Activated CD4-positive, alpha-beta memory T cell treated with anti-CD3 and anti-CD28 coated beads for 36 hours (primary cell): Measurements from ENCODE around the gene SDF2. TPM values are rescaled to one million over a fixed set of nuclear protein-coding genes. Genes with fewer than 3 reads are reported as not detected.

Experiments used
- CTCF ChIA-PET: fragments of 350-600 bp; sonication (Branson Sonifier 250); formaldehyde crosslinking; loops from one replicate; lab custom pipeline; 2021; ENCODE audit warnings: antibody characterized with exemption, inconsistent platforms; lab: Charles Lee
- POLR2A ChIA-PET: fragments of 350-600 bp; sonication (Branson Sonifier 250); formaldehyde crosslinking; loops from one replicate; lab custom pipeline; 2021; ENCODE audit warnings: antibody characterized with exemption; lab: Charles Lee
- DNase-seq: peaks from one replicate; pipeline ENCODE4 v3.0.0-alpha.2; 2020
- H3K27ac Mint-ChIP-seq: one replicate; pipeline ENCODE4 v1.8.0; 2021; ENCODE audit warnings: mixed read lengths
- H3K27me3 Mint-ChIP-seq: one replicate; pipeline ENCODE4 v1.8.0; 2021; ENCODE audit warnings: mixed read lengths
- H3K36me3 Mint-ChIP-seq: one replicate; pipeline ENCODE4 v1.8.0; 2021; ENCODE audit warnings: mixed read lengths
- H3K4me1 Mint-ChIP-seq: one replicate; pipeline ENCODE4 v1.8.0; 2021; ENCODE audit warnings: low read depth, mixed read lengths
- H3K4me3 Mint-ChIP-seq: one replicate; pipeline ENCODE4 v1.8.0; 2021; ENCODE audit warnings: mild to moderate bottlenecking, mixed read lengths
- H3K9me3 Mint-ChIP-seq: one replicate; pipeline ENCODE4 v1.8.0; 2021; ENCODE audit warnings: mixed read lengths
- intact Hi-C: fragments of 100-400 bp; cut with micrococcal nuclease; formaldehyde crosslinking; loops from one replicate; pipeline ENCODE4 v1.15.1; 2023
- total RNA-seq, 2 experiments: library from RNA; stranded (reverse); gene quantifications; one replicate each; pipeline ENCODE4 v1.2.3, GENCODE V29; 2021

The SDF2 gene
- total RNA-seq, 2 experiments from 2014 or later = 38.4 to 43.5 TPM

DNA sequence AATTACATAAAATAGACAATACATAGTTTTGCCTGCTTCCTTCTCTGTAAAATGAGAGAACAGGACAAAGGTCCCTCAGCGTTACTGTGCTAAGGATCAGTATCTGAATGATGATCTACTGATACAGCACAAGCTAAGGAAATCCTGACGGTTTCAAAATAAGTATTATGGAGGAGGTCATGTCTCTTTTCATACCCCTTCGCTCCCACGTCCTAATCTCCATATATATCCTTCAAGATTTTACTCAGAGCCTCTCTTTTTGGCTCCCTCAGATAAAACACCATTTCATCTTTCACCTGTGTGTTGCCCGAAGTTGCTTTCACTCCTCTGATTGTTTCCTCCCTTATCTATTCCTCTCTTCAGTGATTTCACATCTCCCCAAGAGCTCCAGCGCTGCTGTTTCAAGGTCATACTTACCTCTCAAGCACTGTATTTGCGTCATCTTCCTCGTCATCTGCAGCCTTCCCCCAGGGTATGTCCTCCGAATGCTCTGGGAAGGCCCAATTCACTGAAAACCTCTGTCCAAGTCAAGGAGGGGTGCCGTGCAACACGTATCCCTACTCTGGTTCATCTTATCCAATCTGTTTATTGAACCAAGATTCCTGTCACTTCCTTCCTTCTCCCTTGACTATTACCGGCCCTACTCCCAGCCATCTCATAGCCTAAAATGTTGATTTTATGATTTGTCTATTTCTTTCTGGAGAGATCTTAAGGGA, 15.5 kb downstream of the SDF2 start:
- intact Hi-C loops = loop anchor here (5.0 to 10.0 kb wide), 3 partner anchors 81 to 469 kb away; partner anchors contain the start of genes DHRS13, NEK8 and TLCD1
- CTCF ChIA-PET = interaction anchor here (0.8 to 8.0 kb wide), 22 partner anchors 9 to 469 kb away, joined by 3 to 94 read pairs (median 4); partner anchors contain the start of genes PROCA1, RPL23A, SDF2 and SPAG5
- no peaks in the 10 kb centered on the region for H3K27me3 Mint-ChIP-seq
- H3K4me1 Mint-ChIP-seq = peaks cover 36% of the 10 kb centered on the region
- no peaks in the 10 kb centered on the region for H3K9me3 Mint-ChIP-seq
- peak overlapping the region; percentile 86 for H3K27ac Mint-ChIP-seq
- H3K36me3 Mint-ChIP-seq = peaks cover 25% of the 10 kb centered on the region
- POLR2A ChIA-PET = interaction anchor here (1.3 to 4.3 kb wide), 6 partner anchors 16 to 82 kb away, joined by 3 to 32 read pairs (median 8); partner anchors contain the start of genes NEK8, PIGS, PROCA1 and RPL23A
- peak overlapping the region; percentile 83 for H3K4me3 Mint-ChIP-seq
- peak; percentile 24 for DNase-seq

DNA sequence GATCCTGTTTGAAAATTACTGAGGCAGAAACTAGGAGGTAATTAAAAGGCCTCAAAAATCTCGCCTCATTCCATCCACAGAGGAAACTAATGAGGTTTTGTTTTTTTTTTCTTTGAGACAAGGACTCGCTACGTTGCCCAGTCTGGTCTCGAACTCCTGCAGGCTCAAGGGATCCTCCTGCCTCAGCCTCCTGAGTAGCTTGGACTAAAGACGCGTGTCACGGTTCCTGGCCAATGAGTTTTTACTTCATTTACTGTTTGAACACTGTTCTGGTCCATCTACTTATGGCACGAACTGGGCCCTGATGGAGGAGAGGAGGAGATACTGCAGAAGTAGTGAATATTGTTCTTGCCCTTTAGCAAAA, 16.1 kb downstream of the SDF2 start:
- Mint-ChIP-seq H3K4me1 (peaks cover 37% of the 10 kb centered on the region), H3K27me3 (no peaks in the 10 kb centered on the region), H3K27ac (peak overlapping the region; percentile 86), H3K36me3 (peaks cover 30% of the 10 kb centered on the region), H3K4me3 (peak overlapping the region; percentile 83), H3K9me3 (no peaks in the 10 kb centered on the region)
- ChIA-PET POLR2A (interaction anchor here (0.7 to 4.3 kb wide), 13 partner anchors 11 to 166 kb away, joined by 3 to 32 read pairs (median 3); partner anchors contain the start of genes NEK8, PIGS, PROCA1 and RPL23A), CTCF (interaction anchor here (0.6 to 8.0 kb wide), 15 partner anchors 12 to 308 kb away, joined by 3 to 94 read pairs (median 4); partner anchors contain the start of genes PROCA1, RPL23A, RSKR and SDF2)
- intact Hi-C loops = loop anchor here (1.0 to 10.0 kb wide), 8 partner anchors 17 to 469 kb away; partner anchors contain the start of genes DHRS13, NEK8, PHF12 and PROCA1
- peak; percentile 28 for DNase-seq

DNA sequence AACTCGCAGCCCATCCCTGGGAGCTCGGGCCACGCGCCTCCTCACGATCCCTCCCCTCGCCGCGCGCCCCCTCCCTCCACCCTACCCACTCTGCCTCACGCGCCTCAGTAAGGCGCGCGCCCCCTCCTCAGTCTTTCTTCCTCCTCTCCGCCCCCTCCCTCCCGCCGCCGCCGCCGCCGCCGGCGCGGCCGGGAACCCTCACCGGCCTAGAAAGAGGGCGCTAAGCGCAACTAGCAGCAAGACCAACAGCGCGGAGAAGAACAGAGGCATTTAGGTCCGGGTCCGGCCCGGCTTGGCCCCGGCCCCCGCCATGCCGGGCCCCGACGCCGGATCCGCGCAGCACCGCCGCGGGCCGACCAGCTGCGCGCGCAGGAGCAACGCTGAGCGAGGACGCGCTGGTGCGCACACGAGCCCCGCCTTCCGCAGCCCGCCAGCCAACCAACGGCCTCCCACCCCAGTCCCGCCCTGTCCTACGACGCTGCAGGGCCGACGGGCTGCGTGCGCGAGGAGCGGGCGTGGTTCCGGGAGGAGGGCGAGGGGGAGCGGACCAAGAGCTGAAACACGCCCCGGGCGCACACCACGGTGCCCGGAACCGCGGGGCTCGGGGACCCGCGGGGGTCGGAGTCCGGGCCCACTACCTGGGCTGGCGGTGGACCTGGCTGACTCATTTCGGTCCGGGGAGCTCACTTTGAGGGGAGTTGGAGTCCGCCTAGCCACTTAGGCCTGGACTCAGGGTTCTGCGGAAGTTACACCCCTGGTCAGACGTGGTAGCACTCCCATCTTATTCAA, 16.7 kb downstream of the SDF2 start, which contains the start of gene BLTP2:
BLTP2 (minus strand) TSS at position 372 of the 789 bp plus-strand sequence; CDS start at position 270, 102 bp downstream.
- ChIA-PET CTCF (interaction anchor here (0.6 to 8.0 kb wide), 17 partner anchors 10 to 308 kb away, joined by 3 to 94 read pairs (median 5); partner anchors contain the start of genes PROCA1, RPL23A, RSKR and SDF2), POLR2A (interaction anchor here (0.7 to 4.3 kb wide), 15 partner anchors 12 to 253 kb away, joined by 3 to 32 read pairs (median 4); partner anchors contain the start of genes NEK8, PIGS, PROCA1 and RPL23A)
- Mint-ChIP-seq H3K4me3 (peak within 1 kb of the TSS; percentile 83), H3K36me3 (peaks cover 33% of the 10 kb centered on the region), H3K4me1 (peaks cover 40% of the 10 kb centered on the region), H3K27ac (peak within 1 kb of the TSS; percentile 86), H3K27me3 (no peaks in the 10 kb centered on the region), H3K9me3 (no peaks in the 10 kb centered on the region)
- peak; percentile 97 for DNase-seq
- intact Hi-C loops = loop anchor here (1.0 to 10.0 kb wide), 8 partner anchors 17 to 470 kb away; partner anchors contain the start of genes DHRS13, NEK8, PHF12 and PROCA1

DNA sequence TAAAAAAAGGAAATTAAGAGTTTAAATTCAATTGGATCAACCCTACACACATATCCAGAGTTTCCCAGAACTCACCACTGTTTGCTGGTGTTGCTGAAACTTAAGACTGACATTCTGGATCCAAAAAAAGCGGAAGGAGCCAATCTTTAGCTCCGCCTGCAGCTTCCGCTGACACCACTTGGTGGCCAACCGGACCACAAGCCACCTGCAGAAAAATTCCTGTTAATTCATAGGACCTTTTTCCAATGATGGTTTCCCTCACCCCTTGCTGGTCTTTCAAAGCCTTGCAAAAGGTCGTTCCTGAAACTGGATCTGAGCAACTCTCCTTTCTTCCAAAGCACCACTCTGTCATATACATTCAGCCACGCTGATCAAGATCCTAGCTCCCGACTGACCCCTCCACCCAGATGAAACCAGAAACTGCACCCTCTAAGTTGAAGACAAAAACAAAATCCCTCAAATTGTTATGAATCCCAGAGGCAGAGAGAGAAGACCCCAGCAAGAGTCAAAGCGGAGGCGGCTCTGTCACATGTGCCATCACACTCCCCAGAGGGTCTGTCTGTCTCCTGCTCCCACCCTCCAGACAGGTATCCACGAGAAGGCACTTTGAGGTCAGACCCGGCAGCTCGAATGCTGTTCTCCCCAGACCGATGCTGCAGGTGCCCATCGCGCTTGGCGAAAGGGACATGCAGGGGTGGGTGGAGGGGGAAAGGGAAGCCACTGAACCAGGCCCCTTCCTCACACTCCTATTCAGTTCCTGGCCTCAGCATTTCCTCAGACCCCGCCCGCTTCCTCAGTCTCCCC, 17.5 kb downstream of the SDF2 start:
- Mint-ChIP-seq H3K27me3 (no peaks in the 10 kb centered on the region), H3K4me1 (peaks cover 42% of the 10 kb centered on the region), H3K27ac (peak overlapping the region; percentile 86), H3K4me3 (peak overlapping the region; percentile 83), H3K9me3 (no peaks in the 10 kb centered on the region), H3K36me3 (peaks cover 40% of the 10 kb centered on the region)
- ChIA-PET CTCF (interaction anchor here (0.6 to 8.0 kb wide), 24 partner anchors 9 to 473 kb away, joined by 3 to 94 read pairs (median 4); partner anchors contain the start of genes PROCA1, RPL23A, RSKR and SDF2), POLR2A (interaction anchor here (1.0 to 4.3 kb wide), 11 partner anchors 18 to 286 kb away, joined by 3 to 32 read pairs (median 6); partner anchors contain the start of genes PIGS, PROCA1, RPL23A and SDF2)
- intact Hi-C loops = loop anchor here (2.0 to 10.0 kb wide), 5 partner anchors 33 to 471 kb away; partner anchors contain the start of genes DHRS13, PHF12 and PROCA1
- peak; percentile 53 for DNase-seq

DNA sequence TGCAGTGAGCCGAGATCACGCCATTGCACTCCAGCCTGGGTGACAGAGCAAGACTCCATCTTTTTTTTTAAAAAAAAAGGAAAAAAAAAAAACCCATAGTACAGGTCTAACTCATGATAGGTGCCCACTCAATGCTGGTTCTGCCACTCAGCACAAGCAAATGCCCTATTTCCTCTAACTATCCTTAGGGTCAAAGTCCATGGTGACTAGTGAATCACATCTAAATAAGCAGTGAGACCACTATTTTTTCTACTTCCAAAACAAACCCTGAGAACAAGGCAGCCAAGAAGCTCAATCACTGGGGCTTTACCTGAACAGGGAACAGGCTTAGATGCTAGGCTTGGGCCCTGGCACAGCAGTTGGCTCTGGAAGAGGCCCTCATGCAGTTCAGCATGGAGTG, 20.1 kb downstream of the SDF2 start:
- intact Hi-C loops = loop anchor here (10.0 kb wide), 2 partner anchors 263 to 473 kb away; partner anchors contain the start of gene DHRS13
- no peak for DNase-seq
- H3K9me3 Mint-ChIP-seq = no peaks in the 10 kb centered on the region
- ChIA-PET CTCF (no interaction called here), POLR2A (no interaction called here)
- H3K4me3 Mint-ChIP-seq = no peak overlapping the region
- peaks cover 38% of the 10 kb centered on the region for H3K4me1 Mint-ChIP-seq
- no peaks in the 10 kb centered on the region for H3K27me3 Mint-ChIP-seq
- peaks cover 60% of the 10 kb centered on the region for H3K36me3 Mint-ChIP-seq
- H3K27ac Mint-ChIP-seq = no peak overlapping the region

DNA sequence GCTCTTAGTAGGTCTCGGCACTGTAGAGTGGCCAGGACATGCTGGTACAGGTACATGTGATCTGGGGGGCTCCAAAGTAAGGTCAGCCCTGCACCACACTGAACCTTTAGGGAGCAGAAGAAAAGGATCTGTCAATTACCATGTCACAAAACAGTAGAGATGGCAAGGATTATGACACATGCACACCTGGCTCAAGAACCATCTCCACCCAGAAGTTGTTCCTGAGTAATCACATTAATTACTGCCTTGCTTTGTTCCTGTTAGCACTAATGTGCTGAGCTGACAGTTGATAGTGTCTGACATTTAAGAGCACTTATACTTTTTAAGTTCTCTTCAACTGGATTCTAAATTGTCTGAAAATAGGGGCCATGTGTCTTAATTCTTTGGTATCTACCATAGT, 26.2 kb downstream of the SDF2 start:
- CTCF ChIA-PET = interaction anchor here (2.4 to 2.5 kb wide), 2 partner anchors 9 to 12 kb away, joined by 8 to 10 read pairs; partner anchors contain the start of gene BLTP2
- no peak for DNase-seq
- H3K9me3 Mint-ChIP-seq = no peaks in the 10 kb centered on the region
- peaks cover 16% of the 10 kb centered on the region for H3K4me1 Mint-ChIP-seq
- no peak overlapping the region for H3K27ac Mint-ChIP-seq
- intact Hi-C loops = no loop called here
- no peaks in the 10 kb centered on the region for H3K27me3 Mint-ChIP-seq
- peaks cover 82% of the 10 kb centered on the region for H3K36me3 Mint-ChIP-seq
- POLR2A ChIA-PET = interaction anchor here (0.9 to 1.1 kb wide), 2 partner anchors 25 to 26 kb away, joined by 3 read pairs; partner anchors contain the start of genes SDF2 and SUPT6H
- no peak overlapping the region for H3K4me3 Mint-ChIP-seq

DNA sequence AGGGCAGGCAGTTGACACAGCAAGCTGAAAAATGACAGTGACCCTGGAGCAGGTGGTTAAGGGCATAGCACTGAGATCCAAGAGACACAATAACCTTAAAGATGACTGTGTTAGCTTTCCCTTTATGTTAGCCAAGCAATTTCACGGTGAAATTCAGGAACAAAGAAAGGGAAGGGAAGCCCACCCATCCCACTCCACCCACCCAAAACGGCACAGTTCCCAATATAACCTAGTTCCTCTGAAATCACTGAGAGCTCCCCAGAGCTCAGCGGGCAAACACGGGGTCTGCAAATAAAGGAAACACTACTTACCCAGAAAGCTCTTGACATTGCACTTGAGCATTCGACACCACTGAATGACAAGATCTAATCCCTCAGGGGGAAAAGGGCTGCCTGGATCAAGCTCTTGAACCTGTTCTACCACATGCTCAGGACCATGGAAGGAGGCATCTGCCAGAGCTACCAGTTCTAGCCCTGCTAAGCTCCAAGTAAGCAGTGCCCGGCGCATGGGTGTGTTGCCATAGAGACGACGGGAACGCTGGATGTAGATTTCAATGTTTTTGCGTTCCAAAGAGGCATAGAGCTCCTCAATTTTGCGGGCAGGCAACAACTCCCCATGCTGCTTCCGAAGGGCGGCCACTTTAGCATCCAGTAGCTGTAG, 27.4 kb downstream of the SDF2 start:
- no peak for DNase-seq
- CTCF ChIA-PET = interaction anchor here (0.6 to 2.4 kb wide), 3 partner anchors 10 to 21 kb away, joined by 3 to 10 read pairs (median 5); partner anchors contain the start of genes BLTP2 and RSKR
- no peaks in the 10 kb centered on the region for H3K27me3 Mint-ChIP-seq
- intact Hi-C loops = no loop called here
- peaks cover 75% of the 10 kb centered on the region for H3K36me3 Mint-ChIP-seq
- no peak overlapping the region for H3K27ac Mint-ChIP-seq
- POLR2A ChIA-PET = interaction anchor here (0.6 to 1.1 kb wide), 3 partner anchors 15 to 26 kb away, joined by 3 read pairs; no protein-coding TSS in a partner anchor
- H3K4me1 Mint-ChIP-seq = peaks cover 12% of the 10 kb centered on the region
- no peak overlapping the region for H3K4me3 Mint-ChIP-seq
- H3K9me3 Mint-ChIP-seq = no peaks in the 10 kb centered on the region

DNA sequence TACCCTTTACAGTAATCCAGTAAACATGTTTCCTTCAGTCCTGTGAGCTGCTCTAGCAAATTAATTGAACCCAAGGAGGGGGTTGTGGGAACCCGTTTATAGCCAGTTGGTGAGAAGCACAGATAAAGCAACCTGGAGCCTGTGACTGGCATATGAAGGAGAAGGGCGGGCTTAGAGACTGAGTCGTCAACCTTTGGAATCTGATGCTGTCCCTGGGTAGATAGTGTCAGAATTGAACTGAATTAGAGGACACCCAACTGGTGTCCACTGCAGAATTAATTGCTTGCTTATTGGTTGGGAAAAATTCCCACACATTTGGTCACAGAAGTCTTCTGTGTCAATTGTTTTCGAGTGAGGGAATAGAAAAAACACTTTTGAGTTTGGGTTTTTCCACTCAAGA, 34.9 kb downstream of the SDF2 start:
- H3K9me3 Mint-ChIP-seq = no peaks in the 10 kb centered on the region
- H3K4me1 Mint-ChIP-seq = peaks cover 16% of the 10 kb centered on the region
- peaks cover 35% of the 10 kb centered on the region for H3K36me3 Mint-ChIP-seq
- intact Hi-C loops = no loop called here
- DNase-seq = no peak
- no peaks in the 10 kb centered on the region for H3K27me3 Mint-ChIP-seq
- no peak overlapping the region for H3K4me3 Mint-ChIP-seq
- ChIA-PET POLR2A (no interaction called here), CTCF (no interaction called here)
- H3K27ac Mint-ChIP-seq = no peak overlapping the region

DNA sequence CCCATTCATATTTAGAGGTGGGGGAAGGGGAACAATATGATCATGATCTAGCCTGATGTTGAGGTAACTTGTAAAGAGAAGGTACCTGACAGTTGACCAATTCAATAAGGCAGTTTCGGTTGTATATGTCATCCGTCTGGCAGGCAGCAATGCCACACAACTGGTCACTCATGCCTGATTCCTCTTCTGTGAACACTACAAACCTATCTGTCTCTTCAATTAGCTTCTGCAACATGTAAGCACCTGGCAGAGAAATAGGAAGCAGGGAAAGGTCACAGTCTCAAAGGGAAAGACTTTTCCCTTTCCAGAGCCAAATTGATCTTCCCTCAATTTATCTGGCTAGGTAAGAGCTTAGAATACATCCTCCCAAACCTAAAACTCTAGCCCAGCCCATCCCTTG, 37.6 kb downstream of the SDF2 start:
- H3K27me3 Mint-ChIP-seq = no peaks in the 10 kb centered on the region
- ChIA-PET CTCF (interaction anchor here (1.0 kb wide), 1 partner anchor 23 kb away, joined by 5 read pairs; no protein-coding TSS in a partner anchor), POLR2A (no interaction called here)
- H3K4me3 Mint-ChIP-seq = no peak overlapping the region
- H3K27ac Mint-ChIP-seq = no peak overlapping the region
- peaks cover 16% of the 10 kb centered on the region for H3K4me1 Mint-ChIP-seq
- DNase-seq = no peak
- H3K9me3 Mint-ChIP-seq = no peaks in the 10 kb centered on the region
- intact Hi-C loops = no loop called here
- peaks cover 44% of the 10 kb centered on the region for H3K36me3 Mint-ChIP-seq

DNA sequence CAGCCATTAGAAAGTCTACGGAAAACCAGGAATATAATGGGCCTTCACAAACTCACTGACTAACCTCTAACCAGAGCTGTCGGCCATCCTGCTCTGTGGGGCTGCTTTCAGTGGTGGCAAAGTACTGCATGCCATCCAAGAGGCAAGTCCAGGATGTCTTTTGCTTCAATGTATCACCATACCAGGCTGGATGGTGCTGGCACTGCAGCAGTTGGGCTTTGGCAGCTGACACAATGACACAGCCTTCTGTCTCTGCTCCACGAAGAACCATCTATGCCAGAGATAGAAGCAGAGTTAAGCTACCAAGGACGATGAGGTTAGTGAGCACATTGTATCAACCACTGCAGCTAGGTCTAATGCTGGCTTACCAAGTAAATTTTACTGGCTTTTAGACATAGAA, 38.0 kb downstream of the SDF2 start:
- CTCF ChIA-PET = interaction anchor here (1.0 kb wide), 1 partner anchor 23 kb away, joined by 5 read pairs; no protein-coding TSS in a partner anchor
- POLR2A ChIA-PET = no interaction called here
- H3K9me3 Mint-ChIP-seq = no peaks in the 10 kb centered on the region
- peaks cover 16% of the 10 kb centered on the region for H3K4me1 Mint-ChIP-seq
- H3K36me3 Mint-ChIP-seq = peaks cover 47% of the 10 kb centered on the region
- intact Hi-C loops = no loop called here
- no peak overlapping the region for H3K4me3 Mint-ChIP-seq
- H3K27me3 Mint-ChIP-seq = no peaks in the 10 kb centered on the region
- DNase-seq = no peak
- no peak overlapping the region for H3K27ac Mint-ChIP-seq
